Measurements from ENCODE around the gene FOXN1. TPM values are rescaled to one million over a fixed set of nuclear protein-coding genes. Genes with fewer than 3 reads are reported as not detected.

Gene FOXN1
- total and polyA plus RNA-seq, 2 donors (not counting 1 experiment from before 2014, with no cell fraction given): not detected

DNA sequence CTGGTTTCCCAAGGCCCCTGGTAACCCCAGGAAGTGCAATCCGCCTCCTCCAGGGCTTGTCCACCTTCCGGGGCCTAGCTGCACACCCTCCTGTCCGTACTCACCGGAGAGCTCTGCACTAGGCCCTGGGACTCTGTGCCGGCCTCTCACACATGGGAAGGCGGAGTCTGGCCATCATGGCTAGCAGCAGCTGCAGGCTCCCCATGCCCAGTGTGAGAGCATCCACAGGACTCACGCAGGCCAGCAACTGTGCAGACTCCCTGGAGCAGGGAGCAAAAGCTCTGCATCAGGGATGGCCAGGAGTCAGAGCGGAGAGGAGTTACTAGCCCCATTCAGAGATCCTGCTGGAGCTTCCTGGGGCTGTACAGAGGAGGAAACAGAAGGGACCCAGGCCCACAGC is 20.2 kb downstream of the FOXN1 start:
- Histone ChIP-seq H4K20me1 (ENCODE audit: control insufficient read depth, extremely low read depth, insufficient read depth, low read length) (no peaks in the 10 kb centered on the region), H3K79me2 (ENCODE audit: control insufficient read depth, insufficient read depth, low read length) (no peaks in the 10 kb centered on the region), H3K27ac (ENCODE audit: insufficient read depth, low read length) (no peak overlapping the region), H3K4me3 (replicated peaks in 1 of 4; ENCODE audit: control extremely low read depth in 1 of 4, insufficient read depth in 1 of 4, low read depth in 3 of 4, low read length in 4 of 4) (no peak overlapping the region), H2AFZ (ENCODE audit: low read length) (no peak overlapping the region), H3K9ac (ENCODE audit: insufficient read depth, low read length) (no peak overlapping the region), H3K4me2 (ENCODE audit: extremely low read depth, insufficient read depth, low read length) (no peak overlapping the region), H3K4me1 (ENCODE audit: control insufficient read depth, extremely low read depth, insufficient read depth, low read length) (no peaks in the 10 kb centered on the region), H3K9me3 (ENCODE audit: control insufficient read depth, insufficient read depth, low read depth, low read length) (no peaks in the 10 kb centered on the region), H3K27me3 (ENCODE audit: control insufficient read depth, insufficient read depth, low read length) (peaks cover 4% of the 10 kb centered on the region), H3K36me3 (ENCODE audit: control insufficient read depth, insufficient read depth, low read length) (no peaks in the 10 kb centered on the region)
- DNase-seq (ENCODE audit: low read depth in 2 of 2): no peak
- TF ChIP-seq EZH2 (IDR thresholded peaks at IDR 0.05; ENCODE audit: low read length, missing control alignments): no peak
- TF ChIP-seq, protein P1, sequence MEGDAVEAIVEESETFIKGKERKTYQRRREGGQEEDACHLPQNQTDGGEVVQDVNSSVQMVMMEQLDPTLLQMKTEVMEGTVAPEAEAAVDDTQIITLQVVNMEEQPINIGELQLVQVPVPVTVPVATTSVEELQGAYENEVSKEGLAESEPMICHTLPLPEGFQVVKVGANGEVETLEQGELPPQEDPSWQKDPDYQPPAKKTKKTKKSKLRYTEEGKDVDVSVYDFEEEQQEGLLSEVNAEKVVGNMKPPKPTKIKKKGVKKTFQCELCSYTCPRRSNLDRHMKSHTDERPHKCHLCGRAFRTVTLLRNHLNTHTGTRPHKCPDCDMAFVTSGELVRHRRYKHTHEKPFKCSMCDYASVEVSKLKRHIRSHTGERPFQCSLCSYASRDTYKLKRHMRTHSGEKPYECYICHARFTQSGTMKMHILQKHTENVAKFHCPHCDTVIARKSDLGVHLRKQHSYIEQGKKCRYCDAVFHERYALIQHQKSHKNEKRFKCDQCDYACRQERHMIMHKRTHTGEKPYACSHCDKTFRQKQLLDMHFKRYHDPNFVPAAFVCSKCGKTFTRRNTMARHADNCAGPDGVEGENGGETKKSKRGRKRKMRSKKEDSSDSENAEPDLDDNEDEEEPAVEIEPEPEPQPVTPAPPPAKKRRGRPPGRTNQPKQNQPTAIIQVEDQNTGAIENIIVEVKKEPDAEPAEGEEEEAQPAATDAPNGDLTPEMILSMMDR (conservative IDR thresholded peaks at IDR 0.05 in 1 of 2, IDR thresholded peaks at IDR 0.05 in 1 of 2; ENCODE audit: low read depth in 1 of 2, low read length in 2 of 2): no peak

DNA sequence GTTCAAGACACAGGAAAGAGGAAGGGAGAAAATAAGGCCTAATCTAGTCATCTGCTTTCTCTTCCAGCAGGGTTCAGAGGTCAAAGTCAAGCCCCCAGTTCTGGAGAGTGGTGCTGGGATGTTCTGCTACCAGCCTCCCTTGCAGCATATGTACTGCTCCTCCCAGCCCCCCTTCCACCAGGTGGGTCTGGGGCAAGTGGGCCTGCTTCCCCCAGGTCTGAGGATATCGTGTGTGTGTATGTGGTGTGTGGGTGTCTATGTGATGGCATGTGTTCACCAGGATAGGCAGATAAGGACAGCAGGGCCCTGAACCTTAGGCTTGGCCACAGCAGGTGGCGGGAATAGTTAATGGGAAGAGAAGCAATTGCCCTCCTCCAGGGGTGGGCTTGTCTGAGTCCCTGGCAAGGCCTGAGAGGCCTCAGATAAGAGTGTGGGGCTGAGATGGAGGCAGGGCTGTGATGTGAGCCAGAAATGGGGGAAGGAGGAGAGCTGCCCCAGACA is 21.1 kb downstream of the FOXN1 start:
- no peaks in the 10 kb centered on the region for H3K4me1 ChIP-seq (ENCODE audit: control insufficient read depth, extremely low read depth, insufficient read depth, low read length)
- H3K36me3 ChIP-seq (ENCODE audit: control insufficient read depth, insufficient read depth, low read length): no peaks in the 10 kb centered on the region
- TF ChIP-seq, protein P1 (conservative IDR thresholded peaks at IDR 0.05 in 1 of 2, IDR thresholded peaks at IDR 0.05 in 1 of 2; ENCODE audit: low read depth in 1 of 2, low read length in 2 of 2): no peak
- no peak for TF ChIP-seq EZH2 (IDR thresholded peaks at IDR 0.05; ENCODE audit: low read length, missing control alignments)
- H3K9ac ChIP-seq (ENCODE audit: insufficient read depth, low read length): no peak overlapping the region
- no peaks in the 10 kb centered on the region for H3K9me3 ChIP-seq (ENCODE audit: control insufficient read depth, insufficient read depth, low read depth, low read length)
- H3K4me3 ChIP-seq (replicated peaks in 1 of 4; ENCODE audit: control extremely low read depth in 1 of 4, insufficient read depth in 1 of 4, low read depth in 3 of 4, low read length in 4 of 4): no peak overlapping the region
- no peak for DNase-seq (ENCODE audit: low read depth in 2 of 2)
- no peaks in the 10 kb centered on the region for H3K79me2 ChIP-seq (ENCODE audit: control insufficient read depth, insufficient read depth, low read length)
- no peak overlapping the region for H2AFZ ChIP-seq (ENCODE audit: low read length)
- H3K27me3 ChIP-seq (ENCODE audit: control insufficient read depth, insufficient read depth, low read length): peaks cover 4% of the 10 kb centered on the region
- H4K20me1 ChIP-seq (ENCODE audit: control insufficient read depth, extremely low read depth, insufficient read depth, low read length): no peaks in the 10 kb centered on the region
- no peak overlapping the region for H3K4me2 ChIP-seq (ENCODE audit: extremely low read depth, insufficient read depth, low read length)
- H3K27ac ChIP-seq (ENCODE audit: insufficient read depth, low read length): no peak overlapping the region

DNA sequence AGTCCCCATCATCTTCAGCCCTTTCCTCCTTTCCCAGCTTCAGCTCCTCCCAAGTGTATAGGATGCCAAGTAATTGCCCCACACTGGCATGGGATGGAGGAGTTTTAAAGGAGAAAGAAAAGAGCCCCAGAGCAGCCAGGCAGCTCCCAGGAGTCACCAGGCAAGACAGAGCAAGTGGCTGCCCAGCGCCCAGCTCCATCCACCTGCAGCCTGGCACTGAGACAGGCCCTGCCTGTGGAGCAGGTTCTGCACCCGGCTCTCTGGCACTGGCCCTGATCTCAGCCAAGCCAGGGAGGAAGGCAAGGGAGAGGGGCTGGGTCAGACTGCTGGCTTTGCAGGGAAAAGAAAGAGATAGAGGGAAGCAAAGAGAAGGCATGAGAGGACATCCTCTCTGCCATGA is 21.7 kb downstream of the FOXN1 start:
- H2AFZ ChIP-seq (ENCODE audit: low read length): no peak overlapping the region
- H3K4me1 ChIP-seq (ENCODE audit: control insufficient read depth, extremely low read depth, insufficient read depth, low read length): no peaks in the 10 kb centered on the region
- H3K4me2 ChIP-seq (ENCODE audit: extremely low read depth, insufficient read depth, low read length): no peak overlapping the region
- no peaks in the 10 kb centered on the region for H4K20me1 ChIP-seq (ENCODE audit: control insufficient read depth, extremely low read depth, insufficient read depth, low read length)
- H3K36me3 ChIP-seq (ENCODE audit: control insufficient read depth, insufficient read depth, low read length): no peaks in the 10 kb centered on the region
- TF ChIP-seq EZH2 (IDR thresholded peaks at IDR 0.05; ENCODE audit: low read length, missing control alignments): no peak
- TF ChIP-seq, protein P1 (conservative IDR thresholded peaks at IDR 0.05 in 1 of 2, IDR thresholded peaks at IDR 0.05 in 1 of 2; ENCODE audit: low read depth in 1 of 2, low read length in 2 of 2): no peak
- DNase-seq (ENCODE audit: low read depth in 2 of 2): no peak
- H3K79me2 ChIP-seq (ENCODE audit: control insufficient read depth, insufficient read depth, low read length): no peaks in the 10 kb centered on the region
- H3K9ac ChIP-seq (ENCODE audit: insufficient read depth, low read length): no peak overlapping the region
- no peak overlapping the region for H3K4me3 ChIP-seq (replicated peaks in 1 of 4; ENCODE audit: control extremely low read depth in 1 of 4, insufficient read depth in 1 of 4, low read depth in 3 of 4, low read length in 4 of 4)
- no peak overlapping the region for H3K27ac ChIP-seq (ENCODE audit: insufficient read depth, low read length)
- no peaks in the 10 kb centered on the region for H3K9me3 ChIP-seq (ENCODE audit: control insufficient read depth, insufficient read depth, low read depth, low read length)
- H3K27me3 ChIP-seq (ENCODE audit: control insufficient read depth, insufficient read depth, low read length): peaks cover 4% of the 10 kb centered on the region

All from fibroblast of lung (primary cell).